Globus pallidus (tissue), 1 donor: ENCODE measurements around the gene GNAZ.
"Not testable (repeated sequence)": the region's sequence is repeated elsewhere in the genome, so short reads cannot be mapped to it uniquely, and the experiment has no call there.

Source experiments
- DNase-seq: peaks from one replicate; pipeline ENCODE4 v3.0.0-alpha.2; 2015; ENCODE audit warnings: low spot score

Gene GNAZ

GRCh38 chr22:23044570-23044969 lies 25.7 kb upstream of the GNAZ start:
- DNase-seq: no peak

- DNase-seq: no peak
Observed at GRCh38 chr22:23045461-23045860, 24.9 kb upstream of the GNAZ start.

- no peak for DNase-seq
Observed at GRCh38 chr22:23047265-23047664, 23.1 kb upstream of the GNAZ start.

- DNase-seq: no peak
Observed at GRCh38 chr22:23047742-23048141, 22.6 kb upstream of the GNAZ start.

- not testable (repeated sequence) for DNase-seq
Observed at GRCh38 chr22:23050546-23050945, 19.8 kb upstream of the GNAZ start.

- no peak for DNase-seq
Observed at GRCh38 chr22:23053051-23053707, 17.1 kb upstream of the GNAZ start.

- DNase-seq: no peak
Observed at GRCh38 chr22:23053912-23054530, 16.3 kb upstream of the GNAZ start.

- DNase-seq: no peak
Observed at GRCh38 chr22:23054531-23055257, 15.6 kb upstream of the GNAZ start.

- DNase-seq: no peak
Observed at GRCh38 chr22:23055449-23056179, 14.7 kb upstream of the GNAZ start.

- DNase-seq: no peak
Observed at GRCh38 chr22:23057331-23057730, 13.0 kb upstream of the GNAZ start.

GRCh38 chr22:23058063-23058462 lies 12.3 kb upstream of the GNAZ start:
- DNase-seq: no peak

GRCh38 chr22:23058481-23059283 lies 11.6 kb upstream of the GNAZ start:
- DNase-seq: no peak

GRCh38 chr22:23059284-23059948 lies 10.9 kb upstream of the GNAZ start:
- no peak for DNase-seq

GRCh38 chr22:23060612-23061400 lies 9.5 kb upstream of the GNAZ start:
- DNase-seq: no peak

GRCh38 chr22:23061471-23062280 lies 8.6 kb upstream of the GNAZ start:
- no peak for DNase-seq

- DNase-seq: no peak
Observed at GRCh38 chr22:23062616-23063538, 7.4 kb upstream of the GNAZ start.

- DNase-seq: no peak
Observed at GRCh38 chr22:23063539-23064380, 6.6 kb upstream of the GNAZ start.
